Measurements from ENCODE around the gene NQO2.

NQO2 gene

DNA sequence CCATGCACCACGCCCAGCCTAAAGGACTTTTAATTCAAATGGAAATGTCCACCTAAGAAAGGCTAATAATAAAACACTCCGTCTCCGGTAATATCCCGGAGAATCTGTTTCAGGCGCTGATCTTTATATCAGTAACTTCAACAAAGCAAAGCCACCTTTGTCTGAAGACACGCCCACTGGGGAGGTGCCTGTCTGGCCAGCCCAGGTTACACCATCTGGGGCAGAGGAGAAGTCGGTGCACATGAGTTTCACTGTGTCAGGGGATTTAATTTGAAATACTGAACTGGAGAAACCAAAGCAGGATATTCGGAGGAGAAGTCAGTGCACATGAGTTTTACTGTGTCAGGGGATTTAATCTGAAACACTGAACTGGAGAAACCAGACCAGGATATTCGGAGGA, 37.7 kb upstream of the NQO2 start:
- TF ChIP-seq NFRKB (IDR thresholded peaks at IDR 0.05) (no peak), SP1 (IDR thresholded peaks at IDR 0.05) (no peak), LEF1 (IDR thresholded peaks at IDR 0.05; ENCODE audit: borderline replicate concordance) (no peak), HDGF (IDR thresholded peaks at IDR 0.05; ENCODE audit: borderline replicate concordance) (no peak), ELF4 (IDR thresholded peaks at IDR 0.05) (no peak), SUZ12 (IDR thresholded peaks at IDR 0.05) (no peak), FOXM1 (IDR thresholded peaks at IDR 0.05; ENCODE audit: borderline replicate concordance) (no peak), FOXA1 (IDR thresholded peaks at IDR 0.05) (no peak), CTBP1 (IDR thresholded peaks at IDR 0.05; ENCODE audit: borderline replicate concordance) (no peak), L3MBTL2 (conservative IDR thresholded peaks at IDR 0.05) (no peak), FOXK2 (IDR thresholded peaks at IDR 0.05) (no peak)
- TF ChIP-seq, protein P1, sequence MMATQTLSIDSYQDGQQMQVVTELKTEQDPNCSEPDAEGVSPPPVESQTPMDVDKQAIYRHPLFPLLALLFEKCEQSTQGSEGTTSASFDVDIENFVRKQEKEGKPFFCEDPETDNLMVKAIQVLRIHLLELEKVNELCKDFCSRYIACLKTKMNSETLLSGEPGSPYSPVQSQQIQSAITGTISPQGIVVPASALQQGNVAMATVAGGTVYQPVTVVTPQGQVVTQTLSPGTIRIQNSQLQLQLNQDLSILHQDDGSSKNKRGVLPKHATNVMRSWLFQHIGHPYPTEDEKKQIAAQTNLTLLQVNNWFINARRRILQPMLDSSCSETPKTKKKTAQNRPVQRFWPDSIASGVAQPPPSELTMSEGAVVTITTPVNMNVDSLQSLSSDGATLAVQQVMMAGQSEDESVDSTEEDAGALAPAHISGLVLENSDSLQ (IDR thresholded peaks at IDR 0.05) = no peak
- ChIA-PET CTCF (interaction anchor here (0.6 to 2.1 kb wide), 2 partner anchors 9 to 449 kb away, joined by 3 to 14 read pairs; no protein-coding TSS in a partner anchor), POLR2A (interaction anchor here (1.8 kb wide), 1 partner anchor 10 kb away, joined by 4 read pairs; the partner anchor contains the start of gene SERPINB6)
- DNase-seq (ENCODE audit: extremely low spot score) = no peak

DNA sequence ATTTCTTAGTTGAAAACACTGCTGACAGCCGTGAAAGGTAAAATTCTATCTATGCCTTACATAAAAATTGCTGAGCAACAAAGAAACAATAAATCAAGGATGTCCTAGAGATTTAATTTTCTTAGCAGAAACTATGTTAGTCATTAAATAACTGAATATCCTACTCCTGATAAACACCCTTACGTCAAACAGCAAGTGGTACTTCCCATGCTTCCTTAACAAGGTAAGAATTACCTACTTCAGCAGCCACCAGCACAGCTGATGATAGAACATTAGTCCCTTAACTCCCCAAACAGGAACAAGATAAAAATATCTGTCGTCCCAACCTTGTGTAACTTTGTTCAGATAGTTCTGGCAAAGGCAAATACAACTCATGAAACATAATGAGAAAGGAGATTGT, 37.1 kb upstream of the NQO2 start:
- ChIA-PET POLR2A (interaction anchor here (1.8 kb wide), 1 partner anchor 9 kb away, joined by 4 read pairs; the partner anchor contains the start of gene SERPINB6), CTCF (interaction anchor here (0.6 to 2.1 kb wide), 2 partner anchors 10 to 449 kb away, joined by 3 to 14 read pairs; no protein-coding TSS in a partner anchor)
- no peak for DNase-seq (ENCODE audit: extremely low spot score)
- TF ChIP-seq, protein P1 (IDR thresholded peaks at IDR 0.05) = no peak
- TF ChIP-seq BHLHE40 (IDR thresholded peaks at IDR 0.05; ENCODE audit: borderline replicate concordance) (no peak), HDGF (IDR thresholded peaks at IDR 0.05; ENCODE audit: borderline replicate concordance) (no peak), LEF1 (IDR thresholded peaks at IDR 0.05; ENCODE audit: borderline replicate concordance) (no peak), CTBP1 (IDR thresholded peaks at IDR 0.05; ENCODE audit: borderline replicate concordance) (no peak), FOXM1 (IDR thresholded peaks at IDR 0.05; ENCODE audit: borderline replicate concordance) (no peak), NFRKB (IDR thresholded peaks at IDR 0.05) (no peak), FOXK2 (IDR thresholded peaks at IDR 0.05) (no peak), TARDBP (IDR thresholded peaks at IDR 0.05) (no peak), L3MBTL2 (conservative IDR thresholded peaks at IDR 0.05) (no peak), ARNT (IDR thresholded peaks at IDR 0.05) (no peak), FOXA1 (IDR thresholded peaks at IDR 0.05) (no peak), ZNF384 (IDR thresholded peaks at IDR 0.05) (no peak), SP1 (IDR thresholded peaks at IDR 0.05) (no peak), ELF4 (IDR thresholded peaks at IDR 0.05) (no peak), SUZ12 (IDR thresholded peaks at IDR 0.05) (no peak)

DNA sequence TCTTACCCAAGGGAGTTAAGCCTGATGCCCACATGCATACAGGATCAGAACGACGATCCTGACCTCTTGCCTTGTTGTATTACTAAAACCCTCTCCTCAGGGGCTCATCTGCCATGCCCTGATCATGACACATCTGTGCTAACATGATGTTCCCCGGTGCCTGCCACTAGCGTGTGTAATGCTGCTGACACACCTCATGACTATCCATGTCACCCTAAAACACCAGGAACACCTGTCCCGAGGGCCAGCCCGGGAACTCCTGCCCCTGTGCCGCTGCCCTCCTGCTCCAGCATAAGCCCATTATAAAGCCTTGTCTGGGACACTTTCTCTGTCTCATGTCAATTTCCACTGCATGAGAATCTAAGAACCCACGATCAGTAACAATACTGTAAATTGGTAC, 35.9 kb upstream of the NQO2 start:
- no peak for DNase-seq (ENCODE audit: extremely low spot score)
- CTCF ChIA-PET = interaction anchor here (2.1 kb wide), 1 partner anchor 11 kb away, joined by 14 read pairs; no protein-coding TSS in a partner anchor
- POLR2A ChIA-PET = interaction anchor here (1.8 kb wide), 1 partner anchor 8 kb away, joined by 4 read pairs; the partner anchor contains the start of gene SERPINB6
- TF ChIP-seq ZNF384 (IDR thresholded peaks at IDR 0.05) = no peak
- TF ChIP-seq FOXK2 (IDR thresholded peaks at IDR 0.05) = no peak
- TF ChIP-seq L3MBTL2 (conservative IDR thresholded peaks at IDR 0.05) = no peak
- TF ChIP-seq SP1 (IDR thresholded peaks at IDR 0.05) = no peak
- TF ChIP-seq TARDBP (IDR thresholded peaks at IDR 0.05) = no peak
- no peak for TF ChIP-seq FOXM1 (IDR thresholded peaks at IDR 0.05; ENCODE audit: borderline replicate concordance)
- no peak for TF ChIP-seq FOXA1 (IDR thresholded peaks at IDR 0.05)
- TF ChIP-seq LEF1 (IDR thresholded peaks at IDR 0.05; ENCODE audit: borderline replicate concordance) = no peak
- TF ChIP-seq, protein P1 (IDR thresholded peaks at IDR 0.05) = no peak
- TF ChIP-seq SUZ12 (IDR thresholded peaks at IDR 0.05) = no peak
- TF ChIP-seq CTBP1 (IDR thresholded peaks at IDR 0.05; ENCODE audit: borderline replicate concordance) = no peak
- TF ChIP-seq ARNT (IDR thresholded peaks at IDR 0.05) = no peak
- no peak for TF ChIP-seq NFRKB (IDR thresholded peaks at IDR 0.05)
- TF ChIP-seq ELF4 (IDR thresholded peaks at IDR 0.05) = no peak
- no peak for TF ChIP-seq BHLHE40 (IDR thresholded peaks at IDR 0.05; ENCODE audit: borderline replicate concordance)
- TF ChIP-seq HDGF (IDR thresholded peaks at IDR 0.05; ENCODE audit: borderline replicate concordance) = no peak

DNA sequence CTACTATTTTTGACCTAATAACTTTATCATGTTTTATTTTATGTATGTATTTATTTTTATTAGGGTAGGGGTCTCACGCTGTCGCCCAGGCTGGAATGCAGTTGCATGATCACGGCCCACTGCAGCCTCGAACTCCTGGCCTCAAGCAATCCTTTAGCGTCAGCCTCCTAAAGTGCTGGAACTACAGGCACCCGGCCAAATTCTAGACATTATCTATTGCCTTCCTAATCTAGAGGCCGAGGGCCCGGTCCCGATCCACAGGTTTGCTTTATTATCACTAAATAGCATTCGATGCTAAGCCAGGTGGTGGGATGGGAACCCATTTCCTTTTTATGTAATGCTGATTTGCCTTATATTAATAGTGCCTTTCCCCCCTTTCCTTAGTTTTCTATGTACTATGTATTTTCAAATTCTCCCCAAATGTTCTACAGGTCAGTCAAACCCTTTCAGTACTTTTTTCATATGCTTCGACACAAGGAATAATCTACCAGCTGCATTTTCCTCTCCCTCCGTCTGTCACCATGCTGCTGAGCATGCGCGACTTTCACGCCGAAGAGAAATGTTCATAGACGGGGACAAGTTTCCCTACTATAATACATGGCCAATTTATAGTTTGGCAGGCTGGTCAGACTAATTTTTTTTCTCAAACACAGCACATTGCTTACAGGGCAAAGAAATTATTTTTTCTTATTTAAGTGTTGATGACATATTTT, 34.7 kb upstream of the NQO2 start:
- DNase-seq (ENCODE audit: extremely low spot score) = no peak
- ChIA-PET POLR2A (no interaction called here), CTCF (no interaction called here)
- no peak for TF ChIP-seq NFRKB (IDR thresholded peaks at IDR 0.05)
- TF ChIP-seq BHLHE40 (IDR thresholded peaks at IDR 0.05; ENCODE audit: borderline replicate concordance) = no peak
- no peak for TF ChIP-seq SUZ12 (IDR thresholded peaks at IDR 0.05)
- TF ChIP-seq FOXK2 (IDR thresholded peaks at IDR 0.05) = no peak

DNA sequence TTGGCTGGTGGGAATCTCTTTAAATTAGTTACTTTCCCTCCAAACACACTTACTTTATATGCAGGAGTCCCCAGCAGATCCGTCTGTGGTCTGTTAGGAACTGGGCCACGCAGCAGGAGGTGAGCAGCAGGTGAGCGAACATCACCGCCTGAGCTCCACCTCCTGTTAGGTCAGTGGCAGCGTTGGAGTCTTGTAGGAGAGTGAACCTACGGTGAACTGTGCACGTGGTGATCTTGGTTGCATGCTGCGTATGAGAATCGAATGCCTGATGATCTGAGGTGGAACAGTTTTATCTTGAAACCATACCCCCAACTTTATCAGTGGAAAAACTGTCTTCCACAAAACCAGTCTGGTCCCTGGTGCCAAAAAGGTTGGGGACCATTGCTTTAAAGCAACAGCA, 33.3 kb upstream of the NQO2 start:
- no peak for TF ChIP-seq SP1 (IDR thresholded peaks at IDR 0.05)
- TF ChIP-seq ARNT (IDR thresholded peaks at IDR 0.05) = no peak
- TF ChIP-seq HDGF (IDR thresholded peaks at IDR 0.05; ENCODE audit: borderline replicate concordance) = no peak
- no peak for TF ChIP-seq FOXA1 (IDR thresholded peaks at IDR 0.05)
- no peak for TF ChIP-seq BHLHE40 (IDR thresholded peaks at IDR 0.05; ENCODE audit: borderline replicate concordance)
- no peak for TF ChIP-seq L3MBTL2 (conservative IDR thresholded peaks at IDR 0.05)
- TF ChIP-seq SUZ12 (IDR thresholded peaks at IDR 0.05) = no peak
- no peak for TF ChIP-seq ELF4 (IDR thresholded peaks at IDR 0.05)
- TF ChIP-seq, protein P1 (IDR thresholded peaks at IDR 0.05) = no peak
- no peak for TF ChIP-seq FOXM1 (IDR thresholded peaks at IDR 0.05; ENCODE audit: borderline replicate concordance)
- no peak for TF ChIP-seq CTBP1 (IDR thresholded peaks at IDR 0.05; ENCODE audit: borderline replicate concordance)
- no peak for TF ChIP-seq LEF1 (IDR thresholded peaks at IDR 0.05; ENCODE audit: borderline replicate concordance)
- no peak for TF ChIP-seq FOXK2 (IDR thresholded peaks at IDR 0.05)
- TF ChIP-seq NFRKB (IDR thresholded peaks at IDR 0.05) = no peak
- no peak for TF ChIP-seq ZNF384 (IDR thresholded peaks at IDR 0.05)
- no peak for TF ChIP-seq TARDBP (IDR thresholded peaks at IDR 0.05)
- no peak for DNase-seq (ENCODE audit: extremely low spot score)
- ChIA-PET POLR2A (interaction anchor here (0.6 to 1.3 kb wide), 2 partner anchors 24 to 201 kb away, joined by 3 to 5 read pairs; partner anchors contain the start of gene WRNIP1), CTCF (interaction anchor here (1.1 kb wide), 1 partner anchor 14 kb away, joined by 5 read pairs; no protein-coding TSS in a partner anchor)
